Fibroblast of skin of abdomen (primary cell): Measurements from ENCODE around the gene PTGR2. TPM values are rescaled to one million over a fixed set of nuclear protein-coding genes. Genes with fewer than 3 reads are reported as not detected.
"Not testable (repeated sequence)": the region's sequence is repeated elsewhere in the genome, so short reads cannot be mapped to it uniquely, and the experiment has no call there.

Experiments used
- DNase-seq: peaks from one replicate; pipeline ENCODE4 v3.0.0-alpha.2; 2013
- polyA plus RNA-seq, 2 experiments: library from polyadenylated mRNA; unstranded; fragments of 120-200 nt; gene quantifications; one replicate each; pipeline ENCODE4 v1.2.1, GENCODE V29; 2013; ENCODE audit not compliant: insufficient read length in 2 of 2

PTGR2 gene
- 4.1 TPM for polyA plus RNA-seq (2013, experiment 1 of 2; ENCODE audit: insufficient read length)
- polyA plus RNA-seq (2013, experiment 2 of 2; ENCODE audit: insufficient read length), result 6.2 TPM

GRCh38 chr14:73851567-73852382 is at the start of gene PTGR2:
Gene PTGR2 (plus strand): TSS chr14:73851831. CDS start chr14:73858863, 7,032 bp downstream.
- DNase-seq, result peak; percentile 98

DNA sequence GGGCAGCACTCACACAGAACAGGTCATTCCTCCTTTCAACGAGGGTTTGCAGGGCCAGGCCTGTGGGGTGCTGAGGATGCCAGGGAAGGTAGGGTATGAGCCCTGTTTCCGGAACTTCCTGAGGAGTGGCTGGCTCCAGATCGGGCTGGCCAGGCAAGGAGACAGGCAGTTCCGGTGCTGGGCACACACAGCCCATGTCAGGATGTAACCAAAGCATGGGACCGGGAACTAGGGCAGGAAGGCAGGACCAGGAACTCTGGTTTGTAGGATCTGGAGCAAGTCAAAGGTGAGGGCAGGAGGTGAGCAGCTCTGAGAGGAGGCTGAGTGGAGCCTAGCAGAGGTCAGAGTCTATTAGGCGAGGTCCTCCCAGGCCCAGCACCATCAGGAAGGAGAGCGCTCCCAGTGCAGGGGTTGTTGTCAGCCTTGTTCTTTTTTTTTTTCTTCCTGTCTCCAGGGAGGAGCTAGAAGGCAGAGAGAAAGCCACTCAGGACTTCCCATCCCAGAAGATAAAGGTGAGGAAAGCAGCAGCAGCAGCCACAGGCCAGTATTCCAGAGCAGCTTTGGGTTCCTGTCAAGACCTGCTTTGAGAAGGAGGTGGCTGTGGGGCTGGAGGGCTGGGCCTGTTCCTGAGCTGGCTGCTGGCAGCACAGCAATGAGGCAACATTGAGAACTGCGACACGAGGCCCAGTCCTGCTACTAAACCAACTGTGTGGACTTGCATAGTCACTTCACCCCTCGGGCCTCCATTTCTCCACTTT is 49.0 kb upstream of the PTGR2 start:
- DNase-seq, result no peak

DNA sequence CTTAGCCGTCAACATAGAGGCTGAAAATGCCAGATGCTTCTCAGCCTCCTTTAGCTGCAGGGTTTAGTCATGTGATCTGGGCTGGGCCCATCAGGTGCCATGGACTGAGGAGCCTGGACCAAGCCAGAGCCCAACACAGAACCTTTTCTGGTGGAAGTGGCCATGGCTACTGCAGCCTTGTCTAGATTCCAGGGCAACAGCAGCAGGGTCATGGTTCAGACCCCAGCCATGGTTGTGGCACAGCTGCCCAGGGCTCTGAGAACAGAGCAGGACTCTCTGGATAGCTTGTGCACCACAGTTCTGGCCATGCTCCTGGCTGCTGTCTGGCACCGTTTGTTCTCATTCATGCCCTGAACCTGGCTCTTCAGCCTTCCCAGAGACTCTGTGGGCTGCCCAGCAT is 47.0 kb upstream of the PTGR2 start:
- no peak for DNase-seq

GRCh38 chr14:73807457-73807856 is 44.2 kb upstream of the PTGR2 start:
- DNase-seq, result no peak

- DNase-seq, result no peak
These were observed 42.2 kb upstream of the PTGR2 start for GRCh38 chr14:73809391-73809790.

GRCh38 chr14:73810478-73811163 is 41.0 kb upstream of the PTGR2 start:
- DNase-seq, result no peak

DNA sequence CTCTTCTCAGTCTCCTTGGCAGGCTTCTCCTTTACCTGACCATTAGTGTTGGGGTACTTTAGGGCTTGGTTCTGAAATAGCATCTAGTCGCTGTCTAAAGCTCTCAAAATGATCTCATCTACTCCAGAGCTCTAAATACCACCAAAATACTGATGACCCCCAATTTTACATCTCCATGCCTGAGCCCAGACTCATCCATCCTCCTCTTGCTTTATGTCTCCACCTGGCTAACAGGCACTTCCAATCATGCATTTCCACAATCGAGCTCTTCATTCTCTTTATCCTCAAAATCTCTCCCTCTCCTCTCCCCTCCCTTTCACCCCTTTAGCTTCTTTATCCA is 40.5 kb upstream of the PTGR2 start:
- no peak for DNase-seq

- DNase-seq, result no peak
These were observed 37.5 kb upstream of the PTGR2 start for GRCh38 chr14:73814153-73814552.

GRCh38 chr14:73815849-73816248 is 35.8 kb upstream of the PTGR2 start:
- no peak for DNase-seq

DNA sequence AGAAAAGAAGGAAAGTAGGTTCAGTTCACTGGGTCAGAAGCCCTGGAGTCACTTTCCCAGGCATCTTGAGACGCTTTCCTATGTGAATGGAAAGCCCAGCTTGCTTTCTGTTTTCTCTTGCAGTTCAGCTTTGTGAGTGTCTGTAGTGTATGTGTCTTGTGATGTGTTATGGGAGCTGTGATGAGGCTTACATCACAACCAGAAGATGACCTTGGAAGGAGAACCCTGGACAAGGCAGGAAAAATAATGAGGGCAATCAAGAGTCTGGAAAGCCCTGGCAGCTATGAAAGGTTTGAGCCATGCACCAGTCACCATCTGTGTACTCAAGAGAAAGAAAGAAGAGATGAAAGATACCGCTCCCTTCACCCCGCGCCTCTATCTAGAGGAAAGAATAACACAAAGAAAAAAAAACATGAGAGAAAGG is 35.2 kb upstream of the PTGR2 start:
- DNase-seq, result no peak

DNA sequence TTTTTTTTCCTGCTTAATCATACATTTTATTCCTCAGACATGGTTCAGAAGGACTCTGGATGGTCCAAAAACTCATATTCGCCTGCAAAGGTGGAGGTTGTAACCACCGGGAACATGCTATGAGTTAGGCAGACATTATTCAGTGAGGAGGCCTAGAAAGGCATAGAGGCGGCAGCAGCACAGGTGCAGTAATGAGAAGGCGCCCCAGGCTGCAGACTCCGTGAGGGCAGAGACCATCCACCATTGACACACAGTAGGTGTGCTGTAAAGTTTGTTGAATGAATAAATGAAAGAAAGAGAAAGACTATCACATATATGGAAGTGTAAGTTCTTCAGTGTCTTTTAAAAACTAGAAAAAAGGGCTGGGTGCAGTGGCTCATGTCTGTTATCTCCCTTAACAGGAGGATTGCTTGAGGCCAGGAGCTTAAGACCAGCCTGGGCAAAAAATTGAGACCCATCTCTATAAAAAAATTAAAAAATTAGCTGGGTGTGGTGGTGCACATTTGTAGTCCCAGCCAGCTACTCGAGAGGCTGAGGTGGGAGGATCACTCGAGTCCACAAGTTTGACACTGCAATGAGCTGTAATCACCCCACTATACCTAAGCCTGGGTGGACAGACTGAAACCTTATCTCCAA is 34.5 kb upstream of the PTGR2 start:
- DNase-seq, result no peak

DNA sequence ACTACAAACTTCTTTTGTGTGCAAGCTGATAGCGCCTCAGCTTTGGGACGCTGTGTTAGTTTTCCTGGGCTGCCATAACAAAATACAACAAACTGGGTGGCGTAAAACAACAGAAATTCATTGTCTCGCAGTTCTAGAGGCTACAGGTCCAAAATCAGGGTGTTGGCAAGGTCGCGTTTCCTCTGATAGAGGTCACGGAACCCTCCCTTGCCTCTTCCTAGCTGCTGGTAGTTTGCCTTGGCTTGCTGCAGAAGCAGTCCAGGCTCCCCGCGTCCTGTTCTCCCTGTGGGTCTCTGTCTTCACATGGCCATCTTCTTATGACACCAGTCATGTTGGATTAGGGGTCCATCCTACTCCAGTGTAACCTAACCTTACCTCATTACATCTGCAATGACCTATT is 32.8 kb upstream of the PTGR2 start:
- DNase-seq, result no peak

GRCh38 chr14:73820631-73821030 is 31.0 kb upstream of the PTGR2 start:
- no peak for DNase-seq

- no peak for DNase-seq
These were observed 28.2 kb upstream of the PTGR2 start for GRCh38 chr14:73823339-73823885.

DNA sequence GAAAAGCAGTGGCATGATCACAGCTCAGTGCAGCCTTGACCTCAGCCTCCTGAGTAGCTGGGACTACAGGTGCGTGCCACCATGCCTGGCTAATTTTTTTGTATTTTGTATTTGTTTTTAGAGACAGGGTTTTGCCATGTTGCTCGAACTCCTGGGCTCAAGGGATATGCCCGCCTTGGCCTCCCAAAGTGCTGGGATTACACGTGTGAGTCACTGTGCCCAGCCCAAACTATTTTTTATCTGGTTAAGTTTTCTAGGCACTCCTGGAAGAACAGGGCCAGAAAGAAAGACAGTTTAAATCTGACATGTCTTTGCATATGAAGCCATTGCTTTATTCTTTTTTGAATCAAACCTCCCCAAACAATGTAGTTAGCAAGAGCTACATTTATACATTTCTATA is 27.5 kb upstream of the PTGR2 start:
- no peak for DNase-seq

DNA sequence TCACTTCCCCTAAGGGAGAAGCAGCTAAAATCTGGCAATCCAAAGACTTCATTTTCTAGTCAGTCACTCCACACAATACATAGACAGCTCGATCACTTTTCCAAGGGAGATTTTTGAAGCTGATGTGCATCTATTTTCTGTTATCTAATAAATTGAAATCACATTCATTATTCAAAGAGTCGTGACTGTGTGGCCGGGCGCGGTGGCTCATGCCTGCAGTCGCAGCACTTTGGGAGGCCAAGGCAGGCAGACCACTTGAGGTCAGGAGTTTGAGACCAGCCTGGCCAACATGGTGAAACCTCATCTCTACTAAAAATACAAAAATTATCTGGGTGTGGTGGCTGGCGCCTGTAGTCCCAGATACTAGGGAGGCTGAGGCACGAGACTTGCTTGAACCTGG is 27.1 kb upstream of the PTGR2 start:
- no peak for DNase-seq

DNA sequence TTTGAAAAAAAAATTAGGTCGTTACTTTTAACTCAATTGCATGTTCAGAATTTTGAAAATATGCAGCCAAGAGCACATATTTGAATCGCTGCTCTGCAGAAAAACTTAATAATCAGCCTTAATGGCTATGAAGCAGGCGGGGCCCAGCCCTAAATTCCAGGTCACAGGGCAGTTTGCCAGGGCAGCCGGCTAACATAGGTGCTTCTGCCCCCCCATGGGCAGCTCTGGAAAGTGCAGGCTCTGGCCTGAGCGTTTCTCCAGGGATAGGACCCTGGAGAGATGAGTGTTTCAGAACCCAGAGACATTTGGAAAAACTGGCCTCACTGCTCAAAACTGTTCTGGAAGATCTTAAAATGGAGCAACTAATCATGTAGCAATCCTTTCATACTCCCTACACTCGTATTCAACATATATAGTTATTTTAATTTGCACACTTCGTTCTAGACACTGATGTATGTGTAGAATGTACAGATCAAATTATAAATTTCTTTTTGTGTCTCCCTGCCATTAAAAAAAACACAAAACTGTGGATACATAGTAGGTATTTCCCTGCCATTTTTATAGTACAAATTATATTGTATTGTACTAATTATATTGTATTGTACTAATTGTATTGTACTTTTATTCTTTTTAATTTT is 26.0 kb upstream of the PTGR2 start:
- DNase-seq, result peak; percentile 84

DNA sequence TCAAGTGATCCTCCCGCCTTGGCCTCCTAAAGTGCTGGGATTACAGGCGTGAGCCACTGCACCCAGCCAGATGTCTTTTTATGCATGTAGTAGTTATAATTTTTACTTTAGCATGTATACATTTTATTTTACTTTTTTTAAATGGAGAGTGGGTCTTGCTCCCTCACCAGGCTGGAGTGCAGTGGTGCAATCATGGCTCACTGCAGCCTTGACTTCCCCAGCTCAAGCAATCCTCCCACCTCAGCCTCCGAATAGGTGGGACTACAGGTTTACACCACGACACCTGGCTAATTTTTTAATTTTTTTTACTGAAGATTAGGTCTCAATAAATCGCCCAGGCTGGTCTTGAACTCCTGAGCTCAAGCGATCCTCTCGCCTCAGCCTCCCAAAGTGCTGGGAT is 24.4 kb upstream of the PTGR2 start:
- not testable (repeated sequence) for DNase-seq

DNA sequence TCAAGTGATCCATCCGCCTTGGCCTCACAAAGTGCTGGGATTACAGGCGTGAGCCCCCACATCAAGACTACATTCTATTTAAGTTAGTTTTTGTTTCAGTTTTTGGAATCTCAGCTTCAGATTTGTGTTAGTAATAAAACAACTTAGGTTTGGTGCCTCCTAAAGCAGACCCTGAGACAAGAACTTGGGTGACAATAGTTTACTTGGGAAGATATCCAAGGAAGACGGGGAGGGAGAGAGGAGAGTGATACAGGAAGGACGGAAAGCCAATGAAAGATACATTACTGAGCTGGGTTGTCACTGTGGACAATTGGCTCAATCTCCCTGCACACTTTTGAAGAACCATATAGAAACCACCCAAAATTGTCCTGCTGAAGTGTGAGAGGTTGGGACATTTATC is 22.6 kb upstream of the PTGR2 start:
- no peak for DNase-seq

DNA sequence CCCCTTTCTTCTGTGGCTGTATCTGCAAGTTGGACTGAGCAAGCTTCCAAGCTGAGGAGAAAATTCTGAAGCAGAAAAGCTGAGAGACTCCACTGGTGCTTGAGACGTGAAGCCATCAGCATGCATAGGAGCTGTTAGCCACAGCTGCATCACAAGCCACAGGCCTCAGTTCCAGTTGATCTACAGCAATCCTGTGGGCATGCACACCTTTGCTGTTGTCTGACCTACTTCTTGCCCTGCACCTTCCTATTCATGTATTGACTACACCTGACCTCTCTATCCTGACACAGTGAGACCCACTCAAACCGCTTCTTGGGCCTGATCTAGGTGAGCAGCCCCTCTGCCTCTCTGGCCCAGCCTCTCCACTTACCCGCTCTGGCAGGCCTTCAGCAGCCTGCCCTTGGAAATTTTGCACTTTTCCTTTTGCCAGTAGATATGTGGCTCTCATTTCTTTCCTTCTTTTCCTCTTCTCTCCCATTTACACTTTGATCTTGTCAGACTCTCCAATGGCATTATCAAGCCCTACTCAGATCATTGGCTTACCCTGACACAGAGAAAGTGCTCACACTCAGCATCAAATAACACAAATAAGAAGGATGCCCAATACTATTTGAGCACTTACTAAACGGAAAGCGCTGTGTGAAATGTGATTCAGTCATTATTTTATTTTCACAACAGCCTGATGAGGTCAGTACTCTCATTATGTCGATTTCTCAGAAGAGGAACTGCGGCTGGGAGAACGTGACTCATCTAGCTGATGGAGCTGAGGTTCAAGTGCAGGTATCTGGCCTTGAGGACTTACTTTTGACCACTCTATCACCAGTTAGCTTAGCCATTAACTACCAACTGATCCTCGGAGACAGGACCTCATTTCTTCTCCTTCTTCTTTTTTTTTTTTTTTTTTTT is 21.9 kb upstream of the PTGR2 start:
- peak; percentile 44 for DNase-seq

- DNase-seq, result peak; percentile 46
These were observed 18.6 kb upstream of the PTGR2 start for GRCh38 chr14:73833034-73833433.
